ENCODE measurements around the gene STARD8.

GRCh38 chrX:68640661-68641060, 6.8 kb upstream of the STARD8 start:
- TF ChIP-seq POLR2A (IDR thresholded peaks at IDR 0.05): no peak
- no peak for TF ChIP-seq CTCF (IDR thresholded peaks at IDR 0.05)

Measured in vagina (tissue), 2 donors.